Endodermal cell (in vitro differentiated cells): ENCODE results near the gene ELN. TPM values are rescaled to one million over a fixed set of nuclear protein-coding genes. Genes with fewer than 3 reads are reported as not detected.

Experiments used
- DNase-seq: peaks from one replicate; pipeline ENCODE4 v3.0.0-alpha.2; 2017
- H3K27ac ChIP-seq: 2 replicates; pipeline ENCODE4 v1.5.1; 2013; ENCODE audit warnings: mild to moderate bottlenecking, low read depth, low read length, moderate library complexity
- H3K27me3 ChIP-seq: 2 replicates; pipeline ENCODE4 v1.6.1; 2013; ENCODE audit warnings: mild to moderate bottlenecking, low read length, moderate library complexity; ENCODE audit not compliant: insufficient read depth, control insufficient read depth, poor library complexity, severe bottlenecking
- H3K36me3 ChIP-seq: 2 replicates; pipeline ENCODE4 v1.7.0; 2013; ENCODE audit warnings: mild to moderate bottlenecking, low read length, moderate library complexity; ENCODE audit not compliant: control insufficient read depth, insufficient read depth
- H3K4me1 ChIP-seq: one replicate; pipeline ENCODE4 v1.7.0; 2013; ENCODE audit warnings: low read length; ENCODE audit not compliant: control insufficient read depth, insufficient read depth
- H3K4me3 ChIP-seq: 2 replicates; pipeline ENCODE4 v1.5.1; 2013; ENCODE audit warnings: mild to moderate bottlenecking, low read length, moderate library complexity
- H3K9ac ChIP-seq: 2 replicates; pipeline ENCODE4 v1.6.1; 2013; ENCODE audit warnings: mild to moderate bottlenecking, low read length, moderate library complexity; ENCODE audit not compliant: poor library complexity, severe bottlenecking; ENCODE audit errors: extremely low read depth
- H3K9me3 ChIP-seq: 2 replicates; pipeline ENCODE4 v1.6.1; 2013; ENCODE audit warnings: mild to moderate bottlenecking, low read length, moderate library complexity; ENCODE audit not compliant: control insufficient read depth
- H3K27ac Mint-ChIP-seq: 2 replicates; pipeline ENCODE4 v1.8.0; 2020; ENCODE audit warnings: mixed read lengths
- H3K27me3 Mint-ChIP-seq: 2 replicates; pipeline ENCODE4 v1.8.0; 2021; ENCODE audit warnings: mild to moderate bottlenecking, mixed read lengths; ENCODE audit not compliant: insufficient read depth
- H3K36me3 Mint-ChIP-seq: 2 replicates; pipeline ENCODE4 v1.8.0; 2020; ENCODE audit warnings: low read depth, mixed read lengths
- H3K4me1 Mint-ChIP-seq: 2 replicates; pipeline ENCODE4 v1.8.0; 2020; ENCODE audit warnings: mixed read lengths
- H3K4me3 Mint-ChIP-seq: 2 replicates; pipeline ENCODE4 v1.8.0; 2020; ENCODE audit warnings: mild to moderate bottlenecking, moderate library complexity, mixed read lengths
- H3K9me3 Mint-ChIP-seq: 2 replicates; pipeline ENCODE4 v1.8.0; 2020; ENCODE audit warnings: mild to moderate bottlenecking, mixed read lengths
- CTCF ChIP-seq: fragments of 200-600 bp; sonication (generic); conservative IDR thresholded peaks from 2 replicates; pipeline ENCODE4 v1.5.0; 2021; ENCODE audit warnings: antibody characterized with exemption, mild to moderate bottlenecking
- WGBS, 2 experiments: methylation state at CpG; one replicate each; pipeline versions ENCODE4 v1.1.5 to v1.1.7; 2013; ENCODE audit warnings: missing lambda C conversion rate in 2 of 2, mixed read lengths in 1 of 2; ENCODE audit not compliant: insufficient coverage in 1 of 2, insufficient read length in 1 of 2; 5-methylcytosine and 5-hydroxymethylcytosine counted together
- total RNA-seq, 2 donors: library from RNA; stranded (reverse); fragmentation: NEBNext Ultra II Directional in 1 of 2; extraction: Animal tissue kit (Norgen Biotek cat#: 25700) in 1 of 2; gene quantifications; 2 replicates in 1 of 2; 3 replicates in 1 of 2; pipeline ENCODE4 v1.2.1, GENCODE V29; 2021

Gene ELN
- total RNA-seq, 2 donors from 2014 or later: 0.70 to 1.6 TPM

- Mint-ChIP-seq H3K27me3 (no peaks in the 10 kb centered on the region), H3K4me3 (no peak overlapping the region), H3K27ac (no peak overlapping the region), H3K4me1 (no peaks in the 10 kb centered on the region), H3K9me3 (peaks cover 21% of the 10 kb centered on the region), H3K36me3 (no peaks in the 10 kb centered on the region)
- Histone ChIP-seq H3K36me3 (no peaks in the 10 kb centered on the region), H3K9ac (no peak overlapping the region), H3K27me3 (no peaks in the 10 kb centered on the region), H3K27ac (no peak overlapping the region), H3K4me1 (no peaks in the 10 kb centered on the region), H3K9me3 (peaks cover 14% of the 10 kb centered on the region), H3K4me3 (no peak overlapping the region)
- no peak for DNase-seq
- 94% methylated on average over 16 to 18 of the region's 18 CpGs for WGBS, 2 experiments
- TF ChIP-seq CTCF: no peak
Observed at GRCh38 chr7:73992101-73992562, 35.8 kb upstream of the ELN start.

GRCh38 chr7:73994023-73994422 is 34.0 kb upstream of the ELN start:
- H3K9me3 Mint-ChIP-seq: peaks cover 21% of the 10 kb centered on the region

GRCh38 chr7:73994761-73995160 is 33.2 kb upstream of the ELN start:
- H3K4me1 Mint-ChIP-seq: no peaks in the 10 kb centered on the region
- no peaks in the 10 kb centered on the region for H3K4me1 ChIP-seq
- H3K27ac Mint-ChIP-seq: no peak overlapping the region
- no peaks in the 10 kb centered on the region for H3K27me3 ChIP-seq
- H3K27me3 Mint-ChIP-seq: peaks cover 3% of the 10 kb centered on the region
- peaks cover 14% of the 10 kb centered on the region for H3K9me3 ChIP-seq
- H3K4me3 ChIP-seq: no peak overlapping the region
- no peak overlapping the region for H3K4me3 Mint-ChIP-seq
- TF ChIP-seq CTCF: no peak
- H3K27ac ChIP-seq: no peak overlapping the region
- H3K36me3 ChIP-seq: no peaks in the 10 kb centered on the region
- DNase-seq: no peak
- peaks cover 21% of the 10 kb centered on the region for H3K9me3 Mint-ChIP-seq
- no peak overlapping the region for H3K9ac ChIP-seq
- H3K36me3 Mint-ChIP-seq: no peaks in the 10 kb centered on the region

More at GRCh38 chr7:73994023-73994422, 34.0 kb upstream of the ELN start:
- Histone ChIP-seq H3K4me3 (no peak overlapping the region), H3K4me1 (no peaks in the 10 kb centered on the region), H3K9ac (no peak overlapping the region), H3K9me3 (peaks cover 14% of the 10 kb centered on the region), H3K36me3 (no peaks in the 10 kb centered on the region), H3K27ac (no peak overlapping the region), H3K27me3 (no peaks in the 10 kb centered on the region)
- Mint-ChIP-seq H3K4me1 (no peaks in the 10 kb centered on the region), H3K4me3 (no peak overlapping the region), H3K27me3 (peaks cover 3% of the 10 kb centered on the region), H3K27ac (no peak overlapping the region), H3K36me3 (no peaks in the 10 kb centered on the region)
- WGBS, 2 experiments: 93 to 100% methylated on average over 1 to 7 of the region's 7 CpGs
- no peak for TF ChIP-seq CTCF
- no peak for DNase-seq
